ENCODE measurements around the gene ZPBP. TPM values are rescaled to one million over a fixed set of nuclear protein-coding genes. Genes with fewer than 3 reads are reported as not detected.

ZPBP gene
- total RNA-seq, 2 donors from 2014 or later: 13.6 TPM; not detected in 1

GRCh38 chr7:50073093-50073492, 20.0 kb downstream of the ZPBP start:
- H3K4me3 ChIP-seq: no peak overlapping the region
- intact Hi-C loops (cut with DNase I): no loop called here
- no peak for DNase-seq (ENCODE audit: low spot score)
- H3K36me3 ChIP-seq: no peaks in the 10 kb centered on the region
- TF ChIP-seq POLR2AphosphoS5 (IDR thresholded peaks at IDR 0.05) (no peak), POLR2A (IDR thresholded peaks at IDR 0.05) (no peak)
- TF ChIP-seq, protein P1, sequence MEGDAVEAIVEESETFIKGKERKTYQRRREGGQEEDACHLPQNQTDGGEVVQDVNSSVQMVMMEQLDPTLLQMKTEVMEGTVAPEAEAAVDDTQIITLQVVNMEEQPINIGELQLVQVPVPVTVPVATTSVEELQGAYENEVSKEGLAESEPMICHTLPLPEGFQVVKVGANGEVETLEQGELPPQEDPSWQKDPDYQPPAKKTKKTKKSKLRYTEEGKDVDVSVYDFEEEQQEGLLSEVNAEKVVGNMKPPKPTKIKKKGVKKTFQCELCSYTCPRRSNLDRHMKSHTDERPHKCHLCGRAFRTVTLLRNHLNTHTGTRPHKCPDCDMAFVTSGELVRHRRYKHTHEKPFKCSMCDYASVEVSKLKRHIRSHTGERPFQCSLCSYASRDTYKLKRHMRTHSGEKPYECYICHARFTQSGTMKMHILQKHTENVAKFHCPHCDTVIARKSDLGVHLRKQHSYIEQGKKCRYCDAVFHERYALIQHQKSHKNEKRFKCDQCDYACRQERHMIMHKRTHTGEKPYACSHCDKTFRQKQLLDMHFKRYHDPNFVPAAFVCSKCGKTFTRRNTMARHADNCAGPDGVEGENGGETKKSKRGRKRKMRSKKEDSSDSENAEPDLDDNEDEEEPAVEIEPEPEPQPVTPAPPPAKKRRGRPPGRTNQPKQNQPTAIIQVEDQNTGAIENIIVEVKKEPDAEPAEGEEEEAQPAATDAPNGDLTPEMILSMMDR (IDR thresholded peaks at IDR 0.05): no peak
- no peak overlapping the region for H3K27ac ChIP-seq
- no peaks in the 10 kb centered on the region for H3K27me3 ChIP-seq (replicated peaks; ENCODE audit: insufficient read depth)
- H3K9me3 ChIP-seq: no peaks in the 10 kb centered on the region
- peaks cover 6% of the 10 kb centered on the region for H3K4me1 ChIP-seq (replicated peaks)

DNA sequence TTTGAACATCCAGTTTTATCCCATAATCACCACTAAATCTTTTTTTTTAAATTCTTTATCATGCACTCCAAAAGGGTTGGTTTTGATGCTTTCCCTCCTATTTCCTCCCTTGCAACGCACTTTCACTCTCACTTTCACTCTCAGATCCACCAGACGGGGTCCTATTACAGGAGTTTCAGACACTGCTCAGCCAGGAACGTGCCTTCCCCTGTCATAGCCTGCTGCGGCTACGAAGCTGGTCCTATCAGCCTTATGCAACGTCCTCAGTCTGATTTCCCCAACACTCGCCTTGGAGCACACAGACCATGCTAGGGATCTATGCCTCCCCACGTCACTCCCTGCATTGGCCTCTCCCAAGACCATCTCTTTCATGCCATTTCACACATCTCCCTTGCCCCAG, 23.4 kb downstream of the ZPBP start:
- Histone ChIP-seq H3K4me3 (peak overlapping the region; percentile 35 to 36), H3K4me1 (replicated peaks) (peaks cover 6% of the 10 kb centered on the region), H3K27ac (peak overlapping the region; percentile 70 to 76), H3K27me3 (replicated peaks; ENCODE audit: insufficient read depth) (no peaks in the 10 kb centered on the region), H3K36me3 (no peaks in the 10 kb centered on the region), H3K9me3 (no peaks in the 10 kb centered on the region)
- intact Hi-C loops (cut with DNase I): no loop called here
- DNase-seq (ENCODE audit: low spot score): peak; percentile 28
- TF ChIP-seq POLR2A (IDR thresholded peaks at IDR 0.05): no peak
- TF ChIP-seq, protein P1 (IDR thresholded peaks at IDR 0.05): no peak
- TF ChIP-seq POLR2AphosphoS5 (IDR thresholded peaks at IDR 0.05): no peak
- WGBS: 7% methylated on average over 8 of the region's 8 CpGs

- Histone ChIP-seq H3K4me3 (peak overlapping the region; percentile 35 to 36), H3K9me3 (no peaks in the 10 kb centered on the region), H3K36me3 (no peaks in the 10 kb centered on the region), H3K27me3 (replicated peaks; ENCODE audit: insufficient read depth) (no peaks in the 10 kb centered on the region), H3K4me1 (replicated peaks) (peaks cover 6% of the 10 kb centered on the region), H3K27ac (peak overlapping the region; percentile 70 to 76)
- TF ChIP-seq, protein P1 (IDR thresholded peaks at IDR 0.05): no peak
- TF ChIP-seq POLR2AphosphoS5 (IDR thresholded peaks at IDR 0.05): peak; percentile 54
- TF ChIP-seq POLR2A (IDR thresholded peaks at IDR 0.05): no peak
- intact Hi-C loops (cut with DNase I): no loop called here
- under 1% methylated on average over 6 of the region's 6 CpGs for WGBS
- DNase-seq (ENCODE audit: low spot score): peak; percentile 66
These were observed 24.0 kb downstream of the ZPBP start for GRCh38 chr7:50068850-50069551.

GRCh38 chr7:50068026-50068425, 25.0 kb downstream of the ZPBP start:
- Histone ChIP-seq H3K36me3 (no peaks in the 10 kb centered on the region), H3K4me1 (replicated peaks) (peaks cover 6% of the 10 kb centered on the region), H3K27ac (peak overlapping the region; percentile 70 to 76), H3K27me3 (replicated peaks; ENCODE audit: insufficient read depth) (no peaks in the 10 kb centered on the region), H3K9me3 (no peaks in the 10 kb centered on the region), H3K4me3 (no peak overlapping the region)
- TF ChIP-seq, protein P1 (IDR thresholded peaks at IDR 0.05): peak in 2 of 4 experiments; percentile 18 to 42
- TF ChIP-seq POLR2A (IDR thresholded peaks at IDR 0.05): no peak
- DNase-seq (ENCODE audit: low spot score): no peak
- 8% methylated on average over 2 of the region's 2 CpGs for WGBS
- intact Hi-C loops (cut with DNase I): no loop called here

- H3K9me3 ChIP-seq: no peaks in the 10 kb centered on the region
- no peaks in the 10 kb centered on the region for H3K4me1 ChIP-seq (replicated peaks)
- no peak overlapping the region for H3K27ac ChIP-seq
- H3K36me3 ChIP-seq: no peaks in the 10 kb centered on the region
- H3K4me3 ChIP-seq: no peak overlapping the region
- DNase-seq (ENCODE audit: low spot score): no peak
- WGBS: 46% methylated on average over 2 of the region's 2 CpGs
- intact Hi-C loops (cut with DNase I): no loop called here
- TF ChIP-seq POLR2A (IDR thresholded peaks at IDR 0.05): no peak
- TF ChIP-seq, protein P1 (IDR thresholded peaks at IDR 0.05): no peak
- no peaks in the 10 kb centered on the region for H3K27me3 ChIP-seq (replicated peaks; ENCODE audit: insufficient read depth)
These were observed 30.1 kb downstream of the ZPBP start for GRCh38 chr7:50062951-50063350.

Data from prostate gland (tissue), 2 donors.